ENCODE measurements around the gene MINPP1. TPM values are rescaled to one million over a fixed set of nuclear protein-coding genes. Genes with fewer than 3 reads are reported as not detected.
A peak's percentile ranks its signal among the peaks of the same experiment; 100 is the strongest.

MINPP1 gene
- polyA plus RNA-seq, 1 donor from 2014 or later: 60.2 TPM

DNA sequence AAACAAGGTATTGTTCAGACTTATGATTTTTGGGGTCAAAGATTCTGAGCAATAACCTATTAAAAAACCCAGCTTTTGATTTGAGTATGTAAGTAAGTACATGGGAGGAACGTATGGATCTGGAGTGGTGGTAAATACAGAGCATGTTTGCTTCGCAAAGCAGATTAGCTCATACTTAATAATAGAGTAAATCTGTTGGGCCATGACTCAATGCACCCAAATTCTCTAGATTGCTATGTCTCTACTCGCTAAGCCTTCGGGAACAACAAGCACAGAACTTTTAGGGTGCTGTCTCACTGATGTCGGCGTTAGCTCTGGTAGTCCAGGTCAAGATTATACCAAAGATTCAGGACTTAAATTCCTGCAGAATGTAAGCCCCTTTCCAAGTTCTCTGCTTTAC lies 807 bp upstream of the MINPP1 start:
- peak overlapping the region; percentile 67 for H2AFZ ChIP-seq (ENCODE audit: low read depth, low read length)
- H3K27ac ChIP-seq (ENCODE audit: low read length): peak overlapping the region; percentile 70
- peaks cover 34% of the 10 kb centered on the region for H3K79me2 ChIP-seq (replicated peaks; ENCODE audit: insufficient read depth, low read length)
- no peak for TF ChIP-seq EZH2 (IDR thresholded peaks at IDR 0.05; ENCODE audit: borderline replicate concordance, insufficient read depth, low read length, poor library complexity, severe bottlenecking)
- TF ChIP-seq MXI1 (conservative IDR thresholded peaks at IDR 0.05; ENCODE audit: poor library complexity, severe bottlenecking): no peak
- TF ChIP-seq, protein P1, sequence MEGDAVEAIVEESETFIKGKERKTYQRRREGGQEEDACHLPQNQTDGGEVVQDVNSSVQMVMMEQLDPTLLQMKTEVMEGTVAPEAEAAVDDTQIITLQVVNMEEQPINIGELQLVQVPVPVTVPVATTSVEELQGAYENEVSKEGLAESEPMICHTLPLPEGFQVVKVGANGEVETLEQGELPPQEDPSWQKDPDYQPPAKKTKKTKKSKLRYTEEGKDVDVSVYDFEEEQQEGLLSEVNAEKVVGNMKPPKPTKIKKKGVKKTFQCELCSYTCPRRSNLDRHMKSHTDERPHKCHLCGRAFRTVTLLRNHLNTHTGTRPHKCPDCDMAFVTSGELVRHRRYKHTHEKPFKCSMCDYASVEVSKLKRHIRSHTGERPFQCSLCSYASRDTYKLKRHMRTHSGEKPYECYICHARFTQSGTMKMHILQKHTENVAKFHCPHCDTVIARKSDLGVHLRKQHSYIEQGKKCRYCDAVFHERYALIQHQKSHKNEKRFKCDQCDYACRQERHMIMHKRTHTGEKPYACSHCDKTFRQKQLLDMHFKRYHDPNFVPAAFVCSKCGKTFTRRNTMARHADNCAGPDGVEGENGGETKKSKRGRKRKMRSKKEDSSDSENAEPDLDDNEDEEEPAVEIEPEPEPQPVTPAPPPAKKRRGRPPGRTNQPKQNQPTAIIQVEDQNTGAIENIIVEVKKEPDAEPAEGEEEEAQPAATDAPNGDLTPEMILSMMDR (IDR thresholded peaks at IDR 0.05; ENCODE audit: poor library complexity, severe bottlenecking): no peak
- TF ChIP-seq SMC3 (conservative IDR thresholded peaks at IDR 0.05; ENCODE audit: poor library complexity): no peak
- no peak for TF ChIP-seq TAF1 (IDR thresholded peaks at IDR 0.05; ENCODE audit: low read depth)
- no peak for TF ChIP-seq POLR2AphosphoS5 (IDR thresholded peaks at IDR 0.05)
- TF ChIP-seq EP300 (conservative IDR thresholded peaks at IDR 0.05; ENCODE audit: poor library complexity, severe bottlenecking): no peak
- no peak for TF ChIP-seq RAD21 (conservative IDR thresholded peaks at IDR 0.05)
- TF ChIP-seq, protein P2, sequence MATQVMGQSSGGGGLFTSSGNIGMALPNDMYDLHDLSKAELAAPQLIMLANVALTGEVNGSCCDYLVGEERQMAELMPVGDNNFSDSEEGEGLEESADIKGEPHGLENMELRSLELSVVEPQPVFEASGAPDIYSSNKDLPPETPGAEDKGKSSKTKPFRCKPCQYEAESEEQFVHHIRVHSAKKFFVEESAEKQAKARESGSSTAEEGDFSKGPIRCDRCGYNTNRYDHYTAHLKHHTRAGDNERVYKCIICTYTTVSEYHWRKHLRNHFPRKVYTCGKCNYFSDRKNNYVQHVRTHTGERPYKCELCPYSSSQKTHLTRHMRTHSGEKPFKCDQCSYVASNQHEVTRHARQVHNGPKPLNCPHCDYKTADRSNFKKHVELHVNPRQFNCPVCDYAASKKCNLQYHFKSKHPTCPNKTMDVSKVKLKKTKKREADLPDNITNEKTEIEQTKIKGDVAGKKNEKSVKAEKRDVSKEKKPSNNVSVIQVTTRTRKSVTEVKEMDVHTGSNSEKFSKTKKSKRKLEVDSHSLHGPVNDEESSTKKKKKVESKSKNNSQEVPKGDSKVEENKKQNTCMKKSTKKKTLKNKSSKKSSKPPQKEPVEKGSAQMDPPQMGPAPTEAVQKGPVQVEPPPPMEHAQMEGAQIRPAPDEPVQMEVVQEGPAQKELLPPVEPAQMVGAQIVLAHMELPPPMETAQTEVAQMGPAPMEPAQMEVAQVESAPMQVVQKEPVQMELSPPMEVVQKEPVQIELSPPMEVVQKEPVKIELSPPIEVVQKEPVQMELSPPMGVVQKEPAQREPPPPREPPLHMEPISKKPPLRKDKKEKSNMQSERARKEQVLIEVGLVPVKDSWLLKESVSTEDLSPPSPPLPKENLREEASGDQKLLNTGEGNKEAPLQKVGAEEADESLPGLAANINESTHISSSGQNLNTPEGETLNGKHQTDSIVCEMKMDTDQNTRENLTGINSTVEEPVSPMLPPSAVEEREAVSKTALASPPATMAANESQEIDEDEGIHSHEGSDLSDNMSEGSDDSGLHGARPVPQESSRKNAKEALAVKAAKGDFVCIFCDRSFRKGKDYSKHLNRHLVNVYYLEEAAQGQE (IDR thresholded peaks at IDR 0.05; ENCODE audit: borderline replicate concordance): no peak
- peak overlapping the region; percentile 87 for H3K9ac ChIP-seq (ENCODE audit: low read length)
- no peaks in the 10 kb centered on the region for H3K9me3 ChIP-seq (ENCODE audit: low read length)
- no peaks in the 10 kb centered on the region for H3F3A ChIP-seq (ENCODE audit: insufficient read depth, low read length, poor library complexity, severe bottlenecking)
- peak overlapping the region; percentile 84 for H3K4me2 ChIP-seq (ENCODE audit: low read length)
- H3K36me3 ChIP-seq (ENCODE audit: insufficient read depth, low read length): no peaks in the 10 kb centered on the region
- no peaks in the 10 kb centered on the region for H4K20me1 ChIP-seq (ENCODE audit: insufficient read depth)
- peak overlapping the region; percentile 80 for H3K4me3 ChIP-seq (ENCODE audit: low read length)
- H3K9me2 ChIP-seq (ENCODE audit: insufficient read depth, low read length): no peaks in the 10 kb centered on the region
- no peaks in the 10 kb centered on the region for H3K27me3 ChIP-seq (ENCODE audit: insufficient read depth, low read depth, low read length)

DNA sequence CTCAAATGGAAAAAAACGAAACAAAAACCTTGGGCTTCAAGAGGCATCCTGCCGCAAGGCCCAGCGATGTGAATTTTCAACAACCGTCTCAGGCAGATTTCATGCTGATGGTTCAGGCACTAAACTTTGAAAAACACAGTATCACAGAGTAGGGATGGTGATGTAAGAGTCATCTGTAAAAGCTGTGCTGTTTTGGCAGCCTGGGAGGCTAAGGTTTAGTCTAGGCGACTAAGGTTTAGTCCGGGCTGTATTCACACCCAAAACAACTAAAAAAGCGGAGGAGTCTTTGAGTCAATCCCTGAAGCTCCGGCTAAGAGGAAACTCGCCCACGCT lies 420 bp upstream of the MINPP1 start:
- no peaks in the 10 kb centered on the region for H4K20me1 ChIP-seq (ENCODE audit: insufficient read depth)
- peak overlapping the region; percentile 87 for H3K9ac ChIP-seq (ENCODE audit: low read length)
- H3K27me3 ChIP-seq (ENCODE audit: insufficient read depth, low read depth, low read length): no peaks in the 10 kb centered on the region
- H3F3A ChIP-seq (ENCODE audit: insufficient read depth, low read length, poor library complexity, severe bottlenecking): no peaks in the 10 kb centered on the region
- H3K4me3 ChIP-seq (ENCODE audit: low read length): peak overlapping the region; percentile 80
- no peaks in the 10 kb centered on the region for H3K9me2 ChIP-seq (ENCODE audit: insufficient read depth, low read length)
- H3K36me3 ChIP-seq (ENCODE audit: insufficient read depth, low read length): no peaks in the 10 kb centered on the region
- H3K79me2 ChIP-seq (replicated peaks; ENCODE audit: insufficient read depth, low read length): peaks cover 35% of the 10 kb centered on the region
- H3K9me3 ChIP-seq (ENCODE audit: low read length): no peaks in the 10 kb centered on the region
- TF ChIP-seq, protein P1 (IDR thresholded peaks at IDR 0.05; ENCODE audit: poor library complexity, severe bottlenecking): no peak
- TF ChIP-seq, protein P2 (IDR thresholded peaks at IDR 0.05; ENCODE audit: borderline replicate concordance): no peak
- TF ChIP-seq EZH2 (IDR thresholded peaks at IDR 0.05; ENCODE audit: borderline replicate concordance, insufficient read depth, low read length, poor library complexity, severe bottlenecking) (no peak), EP300 (conservative IDR thresholded peaks at IDR 0.05; ENCODE audit: poor library complexity, severe bottlenecking) (no peak), TAF1 (IDR thresholded peaks at IDR 0.05; ENCODE audit: low read depth) (no peak)
- H2AFZ ChIP-seq (ENCODE audit: low read depth, low read length): peak overlapping the region; percentile 67
- H3K4me2 ChIP-seq (ENCODE audit: low read length): peak overlapping the region; percentile 84
- peak overlapping the region; percentile 70 for H3K27ac ChIP-seq (ENCODE audit: low read length)

Data from neural cell (in vitro differentiated cells).